ENCODE measurements around the gene NDUFB1. TPM values are rescaled to one million over a fixed set of nuclear protein-coding genes. Genes with fewer than 3 reads are reported as not detected.
A peak's percentile ranks its signal among the peaks of the same experiment; 100 is the strongest.

NDUFB1 gene
- total RNA-seq = 100 to 1,000 TPM in 1 of 2 donors, 10 to 100 TPM in 1; 36.6 to 186 TPM

GRCh38 chr14:92121670-92122350 is at the start of gene NDUFB1, which contains the start of gene CPSF2:
NDUFB1 (minus strand) TSS chr14:92121706; CDS start chr14:92117637, 4,069 bp downstream.
CPSF2 (plus strand) TSS chr14:92121969; CDS start chr14:92130985, 9,016 bp downstream.
- intact Hi-C loops (cut with DNase I) = no loop called here
- Histone ChIP-seq H3K27ac (peak within 1 kb of the TSS; percentile 76 to 93 (median 90)), H3K36me3 (replicated peaks in 1 of 2; ENCODE audit: insufficient read depth in 1 of 2, low read depth in 2 of 2) (peaks cover 0 to 3% of the 10 kb centered on the region in 2 donors), H3K4me3 (peak within 1 kb of the TSS; percentile 49 to 78), H3K27me3 (no peaks in the 10 kb centered on the region), H3K9me3 (no peaks in the 10 kb centered on the region), H3K4me1 (peaks cover 43% of the 10 kb centered on the region)
- peak; percentile 91 for ATAC-seq
- 0% methylated on average over 19 to 55 of the region's 55 CpGs for WGBS, 2 donors
- DNase-seq = peak; percentile 77 to 86 (median 82)
- TF ChIP-seq POLR2A (IDR thresholded peaks at IDR 0.05) = peak; percentile 62 to 92 (median 88)
- TF ChIP-seq, protein P1, sequence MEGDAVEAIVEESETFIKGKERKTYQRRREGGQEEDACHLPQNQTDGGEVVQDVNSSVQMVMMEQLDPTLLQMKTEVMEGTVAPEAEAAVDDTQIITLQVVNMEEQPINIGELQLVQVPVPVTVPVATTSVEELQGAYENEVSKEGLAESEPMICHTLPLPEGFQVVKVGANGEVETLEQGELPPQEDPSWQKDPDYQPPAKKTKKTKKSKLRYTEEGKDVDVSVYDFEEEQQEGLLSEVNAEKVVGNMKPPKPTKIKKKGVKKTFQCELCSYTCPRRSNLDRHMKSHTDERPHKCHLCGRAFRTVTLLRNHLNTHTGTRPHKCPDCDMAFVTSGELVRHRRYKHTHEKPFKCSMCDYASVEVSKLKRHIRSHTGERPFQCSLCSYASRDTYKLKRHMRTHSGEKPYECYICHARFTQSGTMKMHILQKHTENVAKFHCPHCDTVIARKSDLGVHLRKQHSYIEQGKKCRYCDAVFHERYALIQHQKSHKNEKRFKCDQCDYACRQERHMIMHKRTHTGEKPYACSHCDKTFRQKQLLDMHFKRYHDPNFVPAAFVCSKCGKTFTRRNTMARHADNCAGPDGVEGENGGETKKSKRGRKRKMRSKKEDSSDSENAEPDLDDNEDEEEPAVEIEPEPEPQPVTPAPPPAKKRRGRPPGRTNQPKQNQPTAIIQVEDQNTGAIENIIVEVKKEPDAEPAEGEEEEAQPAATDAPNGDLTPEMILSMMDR (IDR thresholded peaks at IDR 0.05) = peak in 2 of 7 experiments; percentile 16 to 39

DNA sequence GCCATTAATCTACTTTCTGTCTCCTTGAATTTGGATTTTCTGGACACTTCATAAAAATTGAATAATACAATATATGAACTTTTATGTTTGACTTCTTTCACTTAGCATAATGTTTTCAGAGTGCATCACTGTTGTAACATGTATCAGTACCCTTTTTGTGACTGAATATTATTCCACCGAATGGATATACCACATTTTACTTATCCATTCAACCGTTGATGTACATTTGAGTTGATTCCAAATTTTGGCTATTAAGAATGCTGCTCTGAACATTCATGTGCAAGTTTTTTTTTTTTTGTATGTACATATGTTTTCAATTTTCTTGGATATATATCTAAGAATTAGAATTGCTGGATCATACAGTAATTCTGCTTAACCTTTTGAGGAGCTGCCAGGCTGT is 43.5 kb upstream of the NDUFB1 start:
- no peak for ATAC-seq
- TF ChIP-seq, protein P1 (IDR thresholded peaks at IDR 0.05) = no peak
- TF ChIP-seq POLR2A (IDR thresholded peaks at IDR 0.05) = no peak
- H3K36me3 ChIP-seq (replicated peaks in 1 of 2; ENCODE audit: insufficient read depth in 1 of 2, low read depth in 2 of 2) = peaks cover 0 to 14% of the 10 kb centered on the region in 2 donors
- DNase-seq = no peak
- WGBS, 2 donors = 98% methylated on average over 2 of the region's 2 CpGs
- no peaks in the 10 kb centered on the region for H3K4me1 ChIP-seq
- H3K27me3 ChIP-seq = no peaks in the 10 kb centered on the region
- intact Hi-C loops (cut with DNase I) = no loop called here
- no peak overlapping the region for H3K27ac ChIP-seq
- H3K9me3 ChIP-seq = no peaks in the 10 kb centered on the region
- no peak overlapping the region for H3K4me3 ChIP-seq

- TF ChIP-seq POLR2A (IDR thresholded peaks at IDR 0.05) = no peak
- TF ChIP-seq, protein P1 (IDR thresholded peaks at IDR 0.05) = no peak
- no peak overlapping the region for H3K4me3 ChIP-seq
- H3K36me3 ChIP-seq (replicated peaks in 1 of 2; ENCODE audit: insufficient read depth in 1 of 2, low read depth in 2 of 2) = peaks cover 8 to 34% of the 10 kb centered on the region in 2 donors
- H3K4me1 ChIP-seq = no peaks in the 10 kb centered on the region
- H3K27ac ChIP-seq = no peak overlapping the region
- no peaks in the 10 kb centered on the region for H3K27me3 ChIP-seq
- no peak for ATAC-seq
- WGBS, 2 donors = 69 to 82% methylated on average over 3 of the region's 3 CpGs
- no peaks in the 10 kb centered on the region for H3K9me3 ChIP-seq
- DNase-seq = no peak
- intact Hi-C loops (cut with DNase I) = no loop called here
Observed at GRCh38 chr14:92161521-92161920, 40.0 kb upstream of the NDUFB1 start.

DNA sequence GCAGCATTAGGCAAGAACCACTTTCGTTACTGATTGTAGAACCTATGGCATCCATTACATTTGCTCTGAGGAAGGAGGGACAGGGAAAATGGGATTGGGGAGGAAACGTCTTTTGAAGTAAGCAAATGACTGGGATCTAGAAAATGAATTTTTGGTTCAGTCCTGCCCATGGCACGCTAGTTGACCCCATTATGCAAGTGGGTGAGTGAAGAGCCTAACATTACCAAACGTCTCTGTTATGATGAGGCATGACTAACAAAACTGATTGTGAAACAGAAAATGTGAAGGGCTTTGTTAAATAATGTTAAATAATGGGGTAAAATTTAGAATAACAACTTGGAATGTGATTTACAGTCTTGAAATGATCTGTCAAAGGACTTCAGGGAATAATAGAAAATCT is 39.1 kb upstream of the NDUFB1 start:
- peaks cover 16 to 34% of the 10 kb centered on the region in 2 donors for H3K36me3 ChIP-seq (replicated peaks in 1 of 2; ENCODE audit: insufficient read depth in 1 of 2, low read depth in 2 of 2)
- ATAC-seq = no peak
- no peak for DNase-seq
- WGBS, 2 donors = 64 to 83% methylated on average over 4 of the region's 4 CpGs
- no peaks in the 10 kb centered on the region for H3K9me3 ChIP-seq
- intact Hi-C loops (cut with DNase I) = no loop called here
- no peak overlapping the region for H3K27ac ChIP-seq
- H3K27me3 ChIP-seq = no peaks in the 10 kb centered on the region
- TF ChIP-seq POLR2A (IDR thresholded peaks at IDR 0.05) = no peak
- TF ChIP-seq, protein P1 (IDR thresholded peaks at IDR 0.05) = no peak
- H3K4me1 ChIP-seq = no peaks in the 10 kb centered on the region
- no peak overlapping the region for H3K4me3 ChIP-seq
